T-cell (primary cell): ENCODE results near the gene ANKRD28. TPM values are rescaled to one million over a fixed set of nuclear protein-coding genes. Genes with fewer than 3 reads are reported as not detected.
A peak's percentile ranks its signal among the peaks of the same experiment; 100 is the strongest.
"Not testable (repeated sequence)": the region's sequence is repeated elsewhere in the genome, so short reads cannot be mapped to it uniquely, and the experiment has no call there.

ENCODE experiments used
- ATAC-seq, 4 experiments: fragments of 200-7000 bp in 3 of 4; fragments of 150-1000 bp in 1 of 4; cut with Tn5 transposase; replicated peaks in 1 of 4; 1 replicate in 3 of 4; 2 replicates in 1 of 4; pipeline ENCODE4 v1.10.0; 2021; ENCODE audit warnings: moderate library complexity in 3 of 4, mild to moderate bottlenecking in 2 of 4, moderate number of reproducible peaks in 1 of 4
- CTCF ChIA-PET, 2 donors: fragments of 300-600 bp; sonication (Branson Sonifier 250); formaldehyde crosslinking; loops; one replicate each; lab custom pipeline; 2022; ENCODE audit warnings: antibody characterized with exemption in 2 of 2; lab: Charles Lee
- POLR2A ChIA-PET, 2 donors: fragments of 300-600 bp; sonication (Branson Sonifier 250); formaldehyde crosslinking; loops; one replicate each; lab custom pipeline; 2022; ENCODE audit warnings: antibody characterized with exemption in 2 of 2; lab: Charles Lee
- DNase-seq, 35 experiments: peaks; one replicate each; pipeline versions ENCODE4 v3.0.0 to v3.0.0-alpha.2; 2013 to 2023
- H3K27ac ChIP-seq: one replicate; pipeline ENCODE4 v1.5.1; 2013; ENCODE audit warnings: low read length
- H3K27me3 ChIP-seq, 2 experiments: replicated peaks in 1 of 2; 1 replicate in 1 of 2; 2 replicates in 1 of 2; pipeline versions ENCODE4 v1.6.1 to v1.7.0; 2013; ENCODE audit warnings: low read length in 1 of 2, mixed read lengths in 1 of 2; ENCODE audit not compliant: control insufficient read depth in 2 of 2, insufficient read depth in 2 of 2; ENCODE audit errors: extremely low read depth in 1 of 2
- H3K36me3 ChIP-seq, 2 donors: 1 replicate in 1 of 2; 2 replicates in 1 of 2; pipeline versions ENCODE4 v1.6.1 to v1.7.0; 2013; ENCODE audit warnings: low read length in 1 of 2; ENCODE audit not compliant: control insufficient read depth in 2 of 2, insufficient read depth in 1 of 2; ENCODE audit errors: extremely low read depth in 1 of 2
- H3K4me1 ChIP-seq, 2 experiments: 1 replicate in 1 of 2; 2 replicates in 1 of 2; pipeline versions ENCODE4 v1.6.1 to v1.7.0; 2013; ENCODE audit warnings: low read length in 2 of 2, mixed read lengths in 1 of 2; ENCODE audit not compliant: insufficient read depth in 2 of 2, control insufficient read depth in 1 of 2; ENCODE audit errors: extremely low read depth in 1 of 2
- H3K4me3 ChIP-seq, 2 donors: 1 replicate in 1 of 2; 2 replicates in 1 of 2; pipeline versions ENCODE4 v1.5.1 to v1.7.0; 2013; ENCODE audit warnings: mild to moderate bottlenecking in 2 of 2, low read length in 1 of 2, moderate library complexity in 1 of 2; ENCODE audit not compliant: control insufficient read depth in 1 of 2; ENCODE audit errors: extremely low read depth in 1 of 2
- H3K9me3 ChIP-seq: 2 replicates; pipeline ENCODE4 v1.7.0; 2013
- H3K27ac Mint-ChIP-seq, 2 donors: one replicate each; pipeline ENCODE4 v1.8.0; 2020 to 2021; ENCODE audit warnings: mild to moderate bottlenecking in 2 of 2, mixed read lengths in 2 of 2
- H3K27me3 Mint-ChIP-seq, 2 donors: one replicate each; pipeline ENCODE4 v1.8.0; 2021 to 2022; ENCODE audit warnings: mixed read lengths in 2 of 2
- H3K36me3 Mint-ChIP-seq: one replicate; pipeline ENCODE4 v1.8.0; 2021; ENCODE audit warnings: mixed read lengths
- H3K4me1 Mint-ChIP-seq, 3 donors: one replicate each; pipeline ENCODE4 v1.8.0; 2020 to 2022; ENCODE audit warnings: mixed read lengths in 3 of 3, mild to moderate bottlenecking in 1 of 3
- H3K4me3 Mint-ChIP-seq, 3 donors: one replicate each; pipeline ENCODE4 v1.8.0; 2020 to 2022; ENCODE audit warnings: mild to moderate bottlenecking in 3 of 3, mixed read lengths in 3 of 3, moderate library complexity in 3 of 3
- H3K9me3 Mint-ChIP-seq, 3 donors: one replicate each; pipeline ENCODE4 v1.8.0; 2020 to 2022; ENCODE audit warnings: mixed read lengths in 3 of 3
- WGBS: methylation state at CpG from one replicate; pipeline ENCODE4 v1.1.5; 2013; ENCODE audit warnings: missing lambda C conversion rate; ENCODE audit not compliant: insufficient coverage; 5-methylcytosine and 5-hydroxymethylcytosine counted together
- total RNA-seq, 35 experiments: library from RNA in 6 of 35; stranded (reverse) in 6 of 35; fragments of 120-200 nt in 1 of 35; gene quantifications; one replicate each; pipeline versions ENCODE4 v1.2.1 to v1.2.4 and lab custom pipeline; 2013 to 2026

The ANKRD28 gene
- 10 to 100 TPM; 30.1 to 67.6 (median 39.0) TPM for total RNA-seq
- 46.4 TPM for total RNA-seq (2013)
- total RNA-seq (lab: John Stamatoyannopoulos, UW): 71.1 to 127 (median 97.9) reads per million in 29 experiments

DNA sequence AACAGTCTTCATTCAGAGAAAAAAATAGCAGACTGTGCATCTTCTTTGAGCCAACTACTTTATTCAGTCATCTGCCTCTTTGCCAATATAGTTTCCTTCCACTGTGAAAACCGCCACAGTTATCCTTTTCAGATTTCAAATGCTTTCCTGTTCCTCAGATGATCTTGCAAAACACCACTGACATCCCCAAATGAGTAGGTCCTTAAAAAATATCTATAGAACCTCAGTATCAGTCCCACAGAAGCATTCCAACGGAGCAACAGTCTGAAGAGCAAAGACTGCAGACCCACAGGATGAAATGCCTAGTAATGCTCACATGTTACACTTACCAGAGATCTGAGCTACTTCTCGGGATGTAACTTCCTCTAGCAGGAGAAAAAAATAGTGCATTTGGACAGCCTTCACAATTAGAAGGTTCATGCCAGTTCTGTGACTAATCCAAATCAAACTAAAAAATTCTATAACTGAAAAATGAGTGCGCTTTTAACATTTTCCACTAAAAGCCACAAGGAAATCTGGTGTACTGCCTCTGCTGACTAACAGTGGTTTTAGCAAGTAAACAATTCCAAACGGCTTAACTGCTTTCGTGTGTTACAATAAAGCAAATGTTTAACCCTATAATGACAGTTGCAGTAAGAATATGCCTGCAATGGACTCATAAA, at the start of gene ANKRD28:
Gene ANKRD28, minus strand, starts transcription at position 338 of the 662 bp plus-strand sequence. CDS start 1,458 bp downstream, outside the sequence.
- Histone ChIP-seq H3K27ac (peak within 1 kb of the TSS; percentile 81), H3K4me1 (peaks cover 15 to 44% of the 10 kb centered on the region in 2 experiments), H3K27me3 (no peaks in the 10 kb centered on the region), H3K36me3 (peaks cover 0 to 4% of the 10 kb centered on the region in 2 donors), H3K4me3 (peak within 1 kb of the TSS in 1 of 2 donors; percentile 34), H3K9me3 (no peaks in the 10 kb centered on the region)
- ChIA-PET POLR2A (interaction anchor here (0.7 to 1.0 kb wide), 4 partner anchors 10 to 711 kb away, joined by 4 to 10 read pairs (median 6); no protein-coding TSS in a partner anchor), CTCF (interaction anchor here (0.5 to 1.9 kb wide), 11 partner anchors 10 to 1741 kb away, joined by 3 to 16 read pairs (median 3); no protein-coding TSS in a partner anchor)
- Mint-ChIP-seq H3K36me3 (peaks cover 9% of the 10 kb centered on the region), H3K4me3 (peak within 1 kb of the TSS; percentile 57 to 83 (median 76)), H3K27ac (peak within 1 kb of the TSS; percentile 87), H3K9me3 (no peaks in the 10 kb centered on the region), H3K4me1 (peaks cover 75 to 86% (median 81%) of the 10 kb centered on the region in 3 donors), H3K27me3 (no peaks in the 10 kb centered on the region)
- DNase-seq (peak in 2 of 35 experiments; percentile 11 to 54), ATAC-seq (peak; percentile 55 to 69 (median 59))
- WGBS: 13% methylated on average over 2 of the region's 6 CpGs

- ATAC-seq (no peak), DNase-seq (no peak)
- Histone ChIP-seq H3K27me3 (no peaks in the 10 kb centered on the region), H3K36me3 (no peaks in the 10 kb centered on the region), H3K9me3 (no peaks in the 10 kb centered on the region), H3K4me1 (peaks cover 0 to 2% of the 10 kb centered on the region in 2 experiments), H3K4me3 (no peak overlapping the region), H3K27ac (no peak overlapping the region)
- Mint-ChIP-seq H3K4me3 (no peak overlapping the region), H3K36me3 (peaks cover 30% of the 10 kb centered on the region), H3K4me1 (peaks cover 49 to 54% (median 49%) of the 10 kb centered on the region in 3 donors), H3K27me3 (no peaks in the 10 kb centered on the region), H3K9me3 (no peaks in the 10 kb centered on the region), H3K27ac (no peak overlapping the region)
- ChIA-PET POLR2A (no interaction called here), CTCF (interaction anchor here in 1 of 2 donors (0.6 kb wide), 1 partner anchor 739 kb away, joined by 3 read pairs; no protein-coding TSS in a partner anchor)
Measured at GRCh38 chr3:15847239-15847638, 49.5 kb upstream of the ANKRD28 start.

GRCh38 chr3:15846606-15847005, 48.8 kb upstream of the ANKRD28 start:
- Histone ChIP-seq H3K9me3 (no peaks in the 10 kb centered on the region), H3K4me1 (peaks cover 0 to 2% of the 10 kb centered on the region in 2 experiments), H3K27ac (no peak overlapping the region), H3K36me3 (no peaks in the 10 kb centered on the region), H3K4me3 (no peak overlapping the region), H3K27me3 (no peaks in the 10 kb centered on the region)
- no peak for ATAC-seq
- Mint-ChIP-seq H3K4me3 (no peak overlapping the region), H3K9me3 (peaks cover 0 to 4% (median 4%) of the 10 kb centered on the region in 3 donors), H3K27ac (no peak overlapping the region), H3K36me3 (peaks cover 34% of the 10 kb centered on the region), H3K4me1 (peaks cover 49 to 54% (median 50%) of the 10 kb centered on the region in 3 donors), H3K27me3 (no peaks in the 10 kb centered on the region)
- POLR2A ChIA-PET: no interaction called here
- CTCF ChIA-PET: no interaction called here
- DNase-seq: no peak

- H3K4me1 Mint-ChIP-seq: peaks cover 49 to 52% (median 51%) of the 10 kb centered on the region in 3 donors
- peaks cover 2 to 13% (median 10%) of the 10 kb centered on the region in 3 donors for H3K9me3 Mint-ChIP-seq
- H3K27me3 Mint-ChIP-seq: no peaks in the 10 kb centered on the region
- no peak overlapping the region for H3K27ac ChIP-seq
- POLR2A ChIA-PET: no interaction called here
- ATAC-seq (no peak), DNase-seq (no peak)
- H3K4me3 ChIP-seq: no peak overlapping the region
- CTCF ChIA-PET: no interaction called here
- H3K9me3 ChIP-seq: no peaks in the 10 kb centered on the region
- H3K36me3 Mint-ChIP-seq: peaks cover 35% of the 10 kb centered on the region
- no peak overlapping the region for H3K27ac Mint-ChIP-seq
- no peak overlapping the region for H3K4me3 Mint-ChIP-seq
- H3K4me1 ChIP-seq: no peaks in the 10 kb centered on the region
- no CpG with 5 or more reads among the region's 3 CpGs for WGBS
- H3K27me3 ChIP-seq: no peaks in the 10 kb centered on the region
- no peaks in the 10 kb centered on the region for H3K36me3 ChIP-seq
Measured at GRCh38 chr3:15845475-15845874, 47.7 kb upstream of the ANKRD28 start.

- H3K4me3 ChIP-seq: no peak overlapping the region
- peaks cover 48 to 57% (median 52%) of the 10 kb centered on the region in 3 donors for H3K4me1 Mint-ChIP-seq
- ATAC-seq: no peak
- H3K27me3 Mint-ChIP-seq: no peaks in the 10 kb centered on the region
- DNase-seq: no peak
- no peaks in the 10 kb centered on the region for H3K9me3 ChIP-seq
- no peak overlapping the region for H3K4me3 Mint-ChIP-seq
- H3K4me1 ChIP-seq: no peaks in the 10 kb centered on the region
- no peak overlapping the region for H3K27ac ChIP-seq
- no peaks in the 10 kb centered on the region for H3K36me3 ChIP-seq
- peaks cover 7 to 18% (median 16%) of the 10 kb centered on the region in 3 donors for H3K9me3 Mint-ChIP-seq
- no peaks in the 10 kb centered on the region for H3K27me3 ChIP-seq
- no peak overlapping the region for H3K27ac Mint-ChIP-seq
- WGBS: 88% methylated on average over 1 of the region's 3 CpGs
- peaks cover 38% of the 10 kb centered on the region for H3K36me3 Mint-ChIP-seq
- CTCF ChIA-PET: no interaction called here
- POLR2A ChIA-PET: no interaction called here
Measured at GRCh38 chr3:15844889-15845288, 47.1 kb upstream of the ANKRD28 start.

- H3K4me1 ChIP-seq, H3K9me3 ChIP-seq, H3K36me3 ChIP-seq, ATAC-seq, DNase-seq, H3K27me3 ChIP-seq, H3K27ac Mint-ChIP-seq, H3K4me3 Mint-ChIP-seq, H3K4me3 ChIP-seq, H3K27ac ChIP-seq, H3K27me3 Mint-ChIP-seq: not testable (repeated sequence)
- Mint-ChIP-seq H3K4me1 (peaks cover 43 to 66% (median 46%) of the 10 kb centered on the region in 3 donors), H3K36me3 (peaks cover 47% of the 10 kb centered on the region), H3K9me3 (peaks cover 13 to 41% (median 33%) of the 10 kb centered on the region in 3 donors)
- WGBS: 100% methylated on average over 2 of the region's 4 CpGs
- POLR2A ChIA-PET: interaction anchor here (0.6 to 0.7 kb wide), 3 partner anchors 12 to 689 kb away, joined by 3 to 5 read pairs (median 5); no protein-coding TSS in a partner anchor
- CTCF ChIA-PET: interaction anchor here in 1 of 2 donors (0.6 kb wide), 1 partner anchor 756 kb away, joined by 4 read pairs; no protein-coding TSS in a partner anchor
Measured at GRCh38 chr3:15841091-15841973, 43.6 kb upstream of the ANKRD28 start.
